Activated CD8-positive, alpha-beta memory T cell treated with anti-CD3 and anti-CD28 coated beads, Interleukin-2, amount 50 U/mL, for 4 hours (primary cell): ENCODE measurements around the gene PRDM15.

Experiments
- DNase-seq: peaks from one replicate; pipeline ENCODE4 v3.0.0-alpha.2; 2020

PRDM15 gene

GRCh38 chr21:41884501-41885030 is 5.4 kb upstream of the PRDM15 start:
- no peak for DNase-seq

- no peak for DNase-seq
Measured at GRCh38 chr21:41883582-41883981, 4.4 kb upstream of the PRDM15 start.

GRCh38 chr21:41881051-41881450 is 1.9 kb upstream of the PRDM15 start:
- DNase-seq: no peak

DNA sequence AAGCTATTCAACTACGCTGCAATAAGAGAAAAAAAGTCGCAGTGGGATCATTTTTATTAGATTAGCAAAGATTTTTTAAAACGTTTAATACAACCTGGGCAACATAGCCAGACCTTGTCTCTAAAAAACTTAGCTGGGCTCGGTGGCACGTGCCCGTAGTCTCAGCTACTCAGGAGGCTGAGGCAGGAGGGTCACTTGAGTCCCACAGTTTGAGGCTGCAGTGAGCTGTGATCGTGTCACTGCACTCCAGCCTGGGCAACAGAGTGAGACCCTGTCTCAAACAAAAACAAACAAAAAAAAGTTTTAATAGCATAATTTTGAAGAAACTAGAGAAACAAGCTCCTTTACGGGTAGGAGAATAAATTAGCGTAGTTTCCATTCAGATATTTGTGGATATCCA is 1.0 kb upstream of the PRDM15 start:
- DNase-seq: no peak

GRCh38 chr21:41878831-41879189 is 334 bp downstream of the PRDM15 start:
- DNase-seq: peak; percentile 77

GRCh38 chr21:41877901-41878830 is 978 bp downstream of the PRDM15 start:
- DNase-seq: peak; percentile 49

GRCh38 chr21:41876928-41877652 is 2.1 kb downstream of the PRDM15 start:
- no peak for DNase-seq

- no peak for DNase-seq
Measured at GRCh38 chr21:41876396-41876795, 2.7 kb downstream of the PRDM15 start.

- no peak for DNase-seq
Measured at GRCh38 chr21:41875086-41875485, 4.1 kb downstream of the PRDM15 start.

- no peak for DNase-seq
Measured at GRCh38 chr21:41874611-41875010, 4.5 kb downstream of the PRDM15 start.

GRCh38 chr21:41873426-41873825 is 5.7 kb downstream of the PRDM15 start:
- DNase-seq: no peak

- no peak for DNase-seq
Measured at GRCh38 chr21:41873005-41873404, 6.1 kb downstream of the PRDM15 start.

DNA sequence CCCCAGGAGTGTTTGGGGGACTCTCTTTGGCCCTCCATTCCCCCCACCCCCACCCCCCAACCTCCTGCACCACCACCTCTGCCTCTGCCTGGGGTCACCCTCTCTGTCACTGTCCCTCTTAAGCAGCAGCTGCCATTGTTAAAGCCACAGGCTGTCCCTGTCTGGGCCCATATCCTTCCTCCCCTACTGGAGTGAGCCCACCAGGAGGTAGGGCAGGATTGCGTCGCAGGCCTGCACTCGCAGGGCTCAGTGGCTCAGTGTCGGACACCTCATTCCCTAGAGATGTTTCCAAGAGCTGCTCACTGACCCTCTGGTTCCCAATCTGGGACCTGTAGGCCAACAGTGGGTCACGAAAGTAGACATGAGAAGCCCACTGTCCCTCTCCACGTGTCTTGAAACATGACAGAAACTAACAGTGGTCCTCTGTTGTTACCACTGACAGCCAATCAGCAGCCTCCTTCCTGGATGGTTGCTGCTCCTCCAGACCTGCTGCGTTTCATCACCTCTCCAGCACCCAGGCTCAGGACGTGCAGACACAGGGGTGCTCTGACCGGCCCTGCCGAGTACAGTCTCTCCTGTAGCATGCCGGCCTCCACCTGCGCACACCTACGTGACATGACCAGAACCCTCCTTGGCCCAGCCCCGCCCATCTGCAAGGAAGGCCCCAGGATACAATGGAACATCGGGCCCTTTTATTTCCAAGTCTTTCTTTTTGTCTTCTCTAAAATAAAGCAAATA is 7.7 kb downstream of the PRDM15 start:
- no peak for DNase-seq

DNA sequence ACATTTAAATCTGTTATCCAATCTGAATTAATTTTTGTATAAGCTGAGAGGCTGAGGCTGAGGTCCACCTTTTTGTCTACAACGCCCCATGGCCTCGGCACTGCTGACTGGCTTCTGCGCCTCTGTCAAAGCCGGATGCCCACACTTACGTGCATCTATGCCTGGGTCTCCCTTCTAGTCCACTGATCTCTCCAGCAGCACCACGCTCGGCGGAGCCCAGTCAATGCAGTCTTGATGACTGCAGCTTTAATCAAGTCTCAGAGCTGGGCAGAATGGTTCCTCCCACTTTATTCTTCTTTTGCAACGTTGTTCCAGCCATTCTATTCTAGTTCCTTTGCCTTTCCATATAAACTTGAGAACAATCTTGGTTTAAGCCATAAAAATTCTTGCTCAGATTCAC is 9.4 kb downstream of the PRDM15 start:
- no peak for DNase-seq

- DNase-seq: no peak
Measured at GRCh38 chr21:41868062-41868710, 11.0 kb downstream of the PRDM15 start.

DNA sequence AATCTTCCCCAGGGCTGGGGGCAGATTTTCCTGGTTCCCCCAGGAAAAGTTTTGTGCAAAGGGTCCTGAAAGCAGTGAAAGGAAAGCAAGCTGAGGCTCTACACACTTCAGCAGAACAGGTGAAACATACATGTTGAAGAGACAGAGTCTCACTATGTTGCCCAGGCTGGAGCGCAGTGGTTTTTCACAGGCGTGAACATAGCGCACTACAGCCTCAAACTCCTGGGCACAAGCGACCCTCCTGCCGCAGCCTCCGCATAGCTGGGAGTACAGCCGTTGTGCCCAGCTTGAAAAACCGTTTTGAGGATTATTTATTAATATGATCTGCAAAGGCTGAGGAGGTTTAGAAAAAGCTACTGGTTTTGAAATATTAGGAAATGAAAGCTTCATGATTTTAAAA is 11.8 kb downstream of the PRDM15 start:
- DNase-seq: no peak

GRCh38 chr21:41866274-41866809 is 12.8 kb downstream of the PRDM15 start:
- no peak for DNase-seq

- DNase-seq: no peak
Measured at GRCh38 chr21:41865002-41865777, 14.0 kb downstream of the PRDM15 start.

DNA sequence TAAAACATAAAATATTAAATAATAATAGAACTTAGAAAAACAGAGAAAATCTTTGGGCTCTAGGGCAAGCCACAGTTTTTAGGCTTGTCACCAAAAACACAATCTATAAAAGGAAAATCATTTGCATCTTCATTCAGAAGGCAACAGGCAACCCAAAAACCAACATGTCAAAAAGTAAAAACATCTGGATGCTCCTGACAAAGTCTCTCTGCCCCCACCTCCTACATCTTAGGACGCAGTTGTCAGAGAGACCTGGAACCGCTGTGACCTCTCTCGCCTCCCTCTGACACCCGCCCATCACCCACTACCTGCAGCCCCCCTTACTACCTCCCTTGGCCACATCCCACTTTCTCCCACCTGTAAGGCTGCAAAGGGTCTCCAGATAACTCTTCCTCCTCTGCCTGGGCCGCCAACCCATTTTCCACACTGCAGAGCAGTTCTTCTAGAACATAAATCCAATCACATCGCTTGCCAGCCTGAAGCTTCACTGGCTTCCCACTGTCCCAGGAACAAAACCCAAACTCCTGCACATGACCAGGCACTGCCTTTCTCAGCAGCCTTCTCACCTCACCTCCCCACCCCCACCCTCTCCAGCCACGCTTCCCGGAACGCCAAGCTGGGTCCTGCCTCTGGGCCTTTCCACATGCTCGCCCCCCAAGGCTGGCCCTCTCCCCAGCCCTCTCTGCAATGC is 14.7 kb downstream of the PRDM15 start:
- DNase-seq: no peak

- DNase-seq: no peak
Measured at GRCh38 chr21:41863439-41863740, 15.8 kb downstream of the PRDM15 start.

DNA sequence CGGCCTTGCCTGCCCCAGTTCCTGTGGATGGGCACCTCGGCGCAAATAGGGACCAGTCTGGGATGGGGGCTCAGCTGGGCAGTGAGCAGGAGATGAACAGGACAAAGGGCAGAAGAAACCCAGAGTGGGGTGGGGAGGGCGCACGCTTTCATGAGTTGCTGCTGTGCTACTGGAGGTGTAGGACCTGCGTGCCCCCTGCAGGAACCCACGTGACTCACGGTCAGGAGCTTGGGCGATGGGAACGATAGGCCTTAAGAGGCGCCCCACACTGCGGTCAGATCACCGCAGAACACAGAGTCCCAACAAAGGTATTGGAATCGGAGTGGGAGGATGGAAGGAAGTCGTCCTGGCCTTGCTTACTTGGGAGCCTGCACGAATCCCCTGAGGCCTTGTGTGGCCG is 17.2 kb downstream of the PRDM15 start:
- DNase-seq: no peak
